SKM-1 (cell line): ENCODE data around the gene SERPINE1.
A peak's percentile ranks its signal among the peaks of the same experiment; 100 is the strongest.

Source experiments
- DNase-seq: peaks from one replicate; lab custom pipeline; 2025; ENCODE audit not compliant: unreplicated experiment; lab: John Stamatoyannopoulos, UW

SERPINE1 gene

DNA sequence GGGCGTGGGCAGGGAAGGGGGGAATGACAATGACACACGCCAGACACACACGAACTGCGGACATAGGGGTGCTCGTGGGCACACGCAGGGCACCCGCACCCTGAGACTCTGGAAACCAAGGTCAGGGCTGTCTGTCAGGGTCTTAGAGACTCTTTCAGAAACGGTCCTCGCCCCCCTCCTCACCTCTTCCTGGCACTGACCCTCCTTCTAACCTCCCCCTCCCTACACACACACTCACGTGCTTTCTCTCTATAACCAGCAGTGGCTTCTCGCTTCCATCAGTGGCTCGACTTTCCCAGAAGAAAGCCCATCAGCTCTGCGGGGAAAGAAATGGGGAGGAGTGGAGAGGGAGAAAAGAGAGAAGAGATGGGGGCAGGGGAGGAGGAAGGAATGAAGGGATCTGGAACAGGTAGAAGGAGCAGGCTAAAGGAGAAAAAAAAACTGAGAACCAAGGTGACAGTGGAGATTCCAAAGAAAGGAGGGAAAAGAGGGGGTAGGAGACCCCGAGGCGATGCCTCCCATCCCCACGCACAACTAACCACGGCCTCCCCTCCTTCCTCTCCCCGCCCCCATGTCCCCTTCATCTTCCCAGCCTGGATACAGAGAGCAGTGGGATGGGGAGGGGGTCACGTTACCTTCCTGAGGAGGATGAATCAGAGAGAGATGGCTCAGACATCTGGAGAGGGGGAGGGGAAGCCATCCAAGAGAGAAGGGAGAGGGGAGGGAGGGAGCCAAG is 40.2 kb downstream of the SERPINE1 start:
- DNase-seq, result no peak

DNA sequence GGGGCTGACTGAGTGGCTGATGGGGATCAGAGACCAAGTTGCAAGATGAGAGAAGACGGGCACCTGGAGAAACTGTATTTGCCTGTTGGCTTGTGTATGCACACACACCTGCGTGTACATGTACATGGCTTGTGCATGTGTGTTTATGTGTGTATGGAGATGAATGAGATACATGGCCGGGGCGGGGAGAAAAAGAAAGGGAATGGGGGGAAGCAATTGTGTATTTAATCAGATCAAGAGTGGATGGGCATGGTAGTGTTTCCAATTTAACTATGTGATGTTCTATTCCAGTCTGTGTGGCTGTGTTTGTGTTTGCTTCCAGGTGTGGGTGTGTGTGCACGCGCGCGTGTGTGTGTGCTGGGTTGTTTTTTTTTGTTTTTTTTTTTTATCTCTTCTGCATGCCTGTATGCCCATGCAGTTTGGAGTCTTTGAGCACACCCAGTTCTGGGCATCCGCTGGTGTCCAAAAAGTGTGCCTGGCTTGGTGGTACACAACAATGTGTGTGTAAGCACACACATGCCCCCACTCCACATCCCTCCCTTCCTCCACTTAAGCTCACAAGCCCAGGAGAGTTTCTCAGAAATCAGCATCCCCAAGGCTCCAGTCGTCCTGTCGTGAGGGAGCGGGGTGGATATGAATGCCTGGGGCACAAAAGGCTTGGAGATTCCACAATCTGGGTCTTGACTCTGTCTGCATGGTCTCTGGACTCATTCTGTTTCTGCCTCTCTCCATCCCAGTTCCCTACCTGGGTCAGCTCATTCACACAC is 40.9 kb downstream of the SERPINE1 start:
- no peak for DNase-seq

DNA sequence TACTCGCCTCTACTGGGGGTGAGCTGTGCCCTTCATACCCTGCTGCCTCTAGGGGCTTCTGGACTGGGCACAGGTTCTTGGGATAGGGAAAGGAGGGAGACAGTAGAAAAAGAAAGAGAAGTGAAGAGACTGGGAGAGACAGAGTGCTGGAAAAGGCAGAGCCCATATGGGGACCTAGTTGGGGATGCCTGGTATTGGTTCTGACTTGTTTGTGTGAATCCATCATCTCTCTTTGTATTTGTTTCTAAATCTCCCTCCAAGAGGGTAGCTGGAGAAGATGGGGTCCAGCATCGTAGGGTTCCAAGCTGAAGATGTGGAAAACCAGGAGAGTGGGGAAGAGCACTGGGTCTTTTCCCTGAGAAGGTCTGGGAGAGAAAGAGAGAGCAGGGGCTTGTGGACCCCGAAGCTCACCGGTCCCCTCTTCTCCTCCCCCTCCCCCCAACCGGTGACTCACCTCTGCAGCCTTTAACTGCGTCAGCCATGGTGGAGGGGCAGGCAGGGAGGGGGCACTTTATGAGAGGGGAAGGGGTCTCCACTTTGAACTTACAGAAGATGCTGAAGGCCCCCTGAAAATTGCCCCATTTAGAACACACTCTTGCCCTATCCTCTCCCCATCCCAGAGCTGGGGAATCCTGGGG is 41.6 kb downstream of the SERPINE1 start:
- no peak for DNase-seq

DNA sequence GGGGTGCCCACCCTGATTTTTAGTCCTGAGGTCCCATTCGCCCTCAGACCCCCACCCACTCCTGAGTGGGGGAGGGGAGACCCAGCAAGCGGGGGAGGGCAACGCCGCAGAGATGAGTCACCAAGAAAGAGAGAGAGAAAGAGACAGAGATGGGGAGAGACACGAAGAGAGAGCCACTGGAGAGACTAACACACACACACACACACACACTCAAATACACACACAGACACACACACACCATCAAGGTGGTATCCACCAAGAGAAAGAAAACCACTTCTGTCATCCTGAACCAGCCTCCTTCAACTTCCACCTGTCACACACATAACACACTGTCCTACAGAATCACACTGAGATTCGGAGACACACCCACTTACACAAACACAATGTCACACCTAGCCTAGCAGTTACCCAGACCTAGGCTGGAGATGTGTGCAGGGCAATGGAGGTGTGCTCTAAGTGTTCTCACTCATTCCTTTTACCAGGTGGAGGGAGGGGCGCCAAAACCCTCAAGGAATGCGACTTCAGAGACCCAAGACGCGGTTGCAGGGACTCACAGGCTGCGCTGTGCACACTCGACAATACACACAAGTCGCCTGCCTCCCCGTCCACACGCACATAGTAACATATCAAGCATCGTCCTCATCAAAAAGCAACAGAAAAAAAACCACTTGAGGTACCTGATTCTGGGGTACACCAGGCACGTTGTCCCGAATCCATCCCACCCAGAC is 42.4 kb downstream of the SERPINE1 start:
- no peak for DNase-seq

DNA sequence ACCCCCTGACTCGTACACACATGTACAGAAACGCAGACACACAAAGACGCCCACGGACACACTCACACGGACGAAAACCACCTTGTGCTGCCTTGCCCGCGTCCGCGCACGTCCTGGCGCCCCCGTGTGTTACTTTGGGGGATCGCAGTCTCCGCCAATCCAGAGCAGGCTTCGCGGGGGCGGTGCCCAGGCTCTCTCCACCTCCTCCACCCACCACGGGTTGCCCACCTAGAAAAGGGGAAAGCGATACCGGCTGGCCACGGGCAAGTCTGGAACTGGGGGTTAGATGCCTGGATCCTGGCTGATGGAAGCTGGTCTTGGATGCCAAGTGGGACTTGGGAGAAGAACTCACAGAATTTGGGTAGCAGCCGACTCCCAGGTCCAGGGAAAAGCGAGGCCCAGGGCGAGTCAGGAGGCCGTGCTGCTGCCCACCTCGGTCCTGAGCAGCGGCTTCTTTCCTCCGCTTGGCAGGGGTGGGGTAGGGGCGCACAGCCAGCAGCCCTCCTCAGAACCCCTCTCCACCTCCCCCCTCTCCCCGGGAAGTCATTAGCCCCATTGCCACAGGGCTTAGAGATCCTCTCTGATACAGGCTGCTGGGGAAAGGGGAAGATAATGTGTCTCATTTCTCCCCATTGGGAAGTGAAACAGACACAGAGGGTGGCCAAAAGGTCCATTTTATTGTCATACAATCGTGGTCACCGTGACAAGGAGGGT is 43.1 kb downstream of the SERPINE1 start:
- peak; percentile 52 for DNase-seq

DNA sequence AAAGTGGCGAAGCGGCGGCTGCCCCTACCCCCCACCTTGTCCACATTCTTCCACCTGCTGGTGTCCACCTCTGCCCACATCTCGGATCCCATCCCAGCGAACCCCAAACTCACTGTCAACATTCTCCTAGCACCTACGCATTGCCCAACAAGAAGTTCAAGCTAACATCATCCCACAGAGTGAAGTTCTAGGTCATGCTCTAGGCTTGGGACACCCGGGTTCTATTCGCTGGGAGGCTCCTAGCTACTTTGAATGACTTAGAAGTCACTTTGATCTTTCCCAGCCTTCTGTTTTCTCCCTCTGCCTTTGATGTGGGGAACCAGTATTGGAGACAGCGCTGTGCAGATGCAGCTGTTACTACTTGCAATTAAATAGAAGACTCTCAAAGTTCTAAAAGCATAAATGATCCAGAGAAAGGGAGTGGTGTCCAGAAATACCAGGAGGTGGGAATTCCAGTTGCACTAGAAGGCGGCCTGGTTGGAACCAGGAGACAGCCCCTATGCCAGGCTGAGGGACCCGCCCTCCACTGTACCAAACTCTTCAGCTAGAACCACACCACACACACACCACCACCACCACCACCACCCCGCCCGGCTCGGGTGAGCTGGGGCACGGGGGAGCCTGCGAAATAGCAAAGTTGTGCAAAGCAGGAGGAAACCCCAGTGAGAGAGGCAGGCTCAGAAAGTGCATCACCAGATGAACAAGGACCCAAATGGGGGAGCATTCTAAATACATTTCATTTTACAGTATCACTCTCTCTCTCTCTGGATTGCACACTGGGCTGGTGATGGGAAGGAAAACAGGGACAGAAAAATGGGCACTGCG is 43.9 kb downstream of the SERPINE1 start:
- DNase-seq, result no peak

DNA sequence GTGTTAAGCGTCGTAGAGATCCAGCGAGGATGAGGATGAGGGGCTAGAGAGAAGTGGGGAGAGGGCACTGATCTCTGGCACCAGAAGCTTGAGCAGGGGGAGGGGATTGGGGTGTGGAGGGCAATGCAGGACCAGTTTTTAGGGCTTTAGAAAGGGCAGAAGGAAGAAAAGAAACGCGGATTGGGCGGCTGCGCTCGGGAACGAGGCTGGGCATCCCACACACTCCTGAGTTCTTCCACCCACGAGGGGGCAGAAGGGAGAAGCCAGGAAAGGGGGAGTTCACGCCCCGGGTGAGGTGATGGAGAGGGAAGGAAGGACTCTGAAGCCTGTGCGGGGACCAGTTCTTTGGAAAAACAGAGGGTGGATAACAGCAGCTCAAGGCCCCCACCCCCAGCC is 44.5 kb downstream of the SERPINE1 start:
- no peak for DNase-seq

DNA sequence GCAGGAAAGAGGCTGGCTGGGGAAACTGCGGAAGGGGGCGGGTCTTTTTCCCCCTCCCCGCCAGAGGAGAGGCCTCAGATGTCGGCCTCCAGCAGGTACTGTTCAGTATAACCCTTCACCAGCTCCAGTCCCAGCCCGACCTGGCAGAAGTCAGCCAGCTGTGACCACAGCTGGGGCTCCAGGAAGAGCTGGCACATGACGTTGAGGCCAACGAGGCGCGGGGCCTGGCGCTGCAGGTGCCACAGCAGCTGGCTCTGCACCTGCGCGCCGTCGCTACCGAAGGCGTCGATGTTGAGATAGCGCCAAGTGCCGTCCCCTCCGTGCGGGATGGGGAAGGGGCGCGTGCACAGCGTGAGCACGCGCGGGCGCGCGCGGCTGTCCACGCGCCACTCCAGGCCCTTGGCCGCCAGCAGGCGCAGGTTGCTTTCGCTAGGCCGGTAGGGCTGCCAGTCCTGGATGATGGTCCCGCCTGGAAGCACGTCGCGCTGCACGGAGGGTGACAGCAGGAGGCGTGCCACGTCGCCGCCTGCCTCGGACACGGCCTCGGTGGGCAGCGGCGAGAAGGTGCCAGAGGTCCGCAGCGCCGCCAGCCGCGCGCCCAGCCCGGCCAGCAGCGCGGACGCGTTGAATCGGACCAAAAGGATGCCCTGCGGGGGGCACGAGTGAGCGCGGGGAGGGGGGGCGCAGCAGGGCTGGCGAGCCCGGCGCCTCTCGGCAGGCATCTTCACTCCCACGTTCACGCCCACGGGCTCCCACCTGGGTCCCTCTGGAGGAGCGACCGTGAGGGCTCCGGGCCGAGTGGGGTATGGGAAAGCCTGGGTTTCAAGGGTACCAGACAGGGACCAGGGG is 45.3 kb downstream of the SERPINE1 start:
- DNase-seq, result no peak

DNA sequence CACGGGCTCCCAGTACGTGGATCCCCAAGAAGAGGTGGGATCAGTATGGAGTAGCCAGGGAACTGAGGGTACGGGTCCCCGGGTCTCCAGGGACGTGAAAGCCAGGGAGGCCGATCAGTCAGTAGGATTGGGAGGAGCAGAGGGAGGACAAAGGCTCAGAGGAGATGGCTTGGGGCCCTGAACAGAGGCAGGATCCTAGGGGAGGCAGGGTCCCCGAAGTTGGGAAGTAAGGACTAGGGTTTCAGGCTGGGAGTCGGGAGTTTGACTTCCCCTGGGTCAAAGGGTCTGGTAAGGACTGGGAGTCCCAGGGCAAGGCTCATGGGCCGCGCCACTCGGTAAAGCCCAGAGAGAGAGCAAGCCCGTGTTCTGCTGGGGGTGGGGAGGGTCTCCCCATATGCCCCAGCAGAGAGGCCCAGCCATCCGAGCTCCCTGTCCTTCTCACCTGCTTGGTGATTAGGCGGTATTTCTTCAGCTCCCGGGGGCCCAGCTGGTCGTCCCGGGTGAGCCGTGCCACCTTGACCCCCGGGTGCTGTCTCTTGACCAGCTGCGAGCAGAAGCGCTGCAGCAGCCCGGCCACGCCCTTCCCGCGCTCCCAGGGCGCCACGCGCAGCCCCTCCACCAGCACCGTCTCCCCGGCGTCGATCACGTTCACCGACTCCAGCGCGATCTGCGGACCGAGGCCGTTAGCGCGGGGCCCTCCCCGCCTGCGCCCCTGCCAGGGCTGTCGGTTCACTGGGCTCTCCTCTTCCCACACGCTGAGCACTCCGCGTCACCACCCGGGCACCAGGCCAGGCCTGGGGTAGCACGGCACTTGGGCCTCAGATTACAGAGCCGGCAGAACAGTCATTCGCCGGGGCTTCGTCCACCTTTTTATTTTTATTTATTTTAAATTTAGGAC is 46.2 kb downstream of the SERPINE1 start:
- no peak for DNase-seq

DNA sequence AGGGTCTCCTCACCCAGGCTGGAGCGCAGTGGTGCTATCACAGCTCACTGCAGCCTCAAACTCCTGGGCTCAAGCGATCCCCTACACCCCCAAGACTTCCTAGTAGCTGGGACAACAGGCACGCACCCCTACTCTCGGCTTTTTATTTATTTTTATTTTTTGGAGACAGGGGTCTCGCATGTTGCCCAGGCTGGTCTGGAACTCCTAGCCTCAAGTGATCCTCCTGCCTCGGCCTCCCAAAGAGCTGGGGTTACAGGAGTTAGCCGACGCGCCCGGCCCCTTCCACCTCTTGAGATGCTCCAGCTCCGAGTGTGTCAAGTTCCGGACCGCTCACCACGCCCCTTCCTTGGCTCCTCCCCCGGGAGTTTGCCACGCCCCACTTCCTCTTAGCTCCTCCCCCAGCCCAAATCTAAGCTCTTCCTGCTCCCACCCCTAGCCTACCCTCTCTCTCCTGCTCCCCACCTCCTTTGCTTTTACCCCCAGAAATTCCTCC is 46.9 kb downstream of the SERPINE1 start:
- no peak for DNase-seq

DNA sequence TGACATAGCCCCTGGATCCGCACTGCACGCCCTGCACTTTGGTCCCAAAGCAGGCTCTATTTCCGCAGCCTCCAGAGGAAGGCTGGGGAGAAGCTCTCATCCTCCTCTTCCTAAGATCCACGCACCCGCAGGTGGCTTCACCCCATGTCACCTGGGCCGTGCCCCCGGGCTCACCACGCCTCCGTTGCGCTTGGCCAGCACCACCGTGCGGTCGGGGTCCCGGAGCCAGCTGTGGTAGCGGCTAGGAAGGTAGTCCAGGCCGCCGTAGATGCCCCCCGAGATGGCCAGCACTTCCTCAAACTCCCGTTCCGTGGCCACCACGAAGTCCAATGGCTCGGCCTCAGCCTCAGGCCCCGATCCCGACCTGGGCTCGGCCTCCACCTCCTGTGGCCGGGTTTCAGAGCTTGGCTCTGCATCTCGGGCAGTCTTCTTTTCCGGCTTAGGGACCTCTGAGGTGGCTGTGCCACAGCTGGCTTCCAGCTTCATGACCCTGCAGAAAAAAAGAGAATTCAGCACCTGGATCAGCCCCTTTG is 47.5 kb downstream of the SERPINE1 start:
- DNase-seq, result no peak

DNA sequence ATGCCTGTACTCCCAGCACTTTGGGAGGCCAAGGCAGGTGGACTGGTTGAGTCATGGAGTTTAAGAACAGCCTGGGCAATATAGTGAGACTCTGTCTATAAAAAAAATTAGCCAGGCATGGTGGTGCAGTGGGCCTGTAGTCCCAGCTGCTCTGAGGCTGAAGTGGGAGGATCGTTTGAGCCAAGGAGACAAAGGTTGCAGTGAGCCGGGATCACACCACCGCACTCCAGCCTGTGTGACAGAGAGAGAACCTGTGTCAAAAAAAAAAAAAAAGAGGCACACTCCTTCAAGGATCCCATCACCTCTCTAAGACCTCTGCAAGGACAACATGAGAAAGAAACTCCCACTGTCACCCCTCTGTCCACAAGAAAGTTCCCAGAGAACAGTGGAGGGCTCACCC is 48.8 kb downstream of the SERPINE1 start:
- no peak for DNase-seq

DNA sequence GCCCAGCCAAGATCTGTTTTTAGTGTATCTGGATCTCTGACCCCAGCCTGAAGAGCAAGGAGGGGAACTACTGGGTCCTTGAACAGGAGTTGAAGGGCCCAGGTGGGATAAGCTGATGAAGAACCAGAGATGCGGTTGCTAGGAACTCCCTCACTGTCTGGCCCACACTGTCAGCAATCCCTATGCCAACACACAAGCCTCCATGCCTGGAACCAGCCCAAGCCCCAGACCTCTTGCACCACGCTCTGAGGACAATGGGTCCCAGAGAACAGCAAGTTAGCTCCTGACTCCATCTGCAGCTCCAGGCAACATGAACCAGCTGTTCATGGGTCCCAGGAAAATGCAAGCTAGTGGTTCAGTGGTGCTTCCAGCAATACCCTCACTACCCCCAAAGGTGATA is 50.7 kb downstream of the SERPINE1 start:
- no peak for DNase-seq

DNA sequence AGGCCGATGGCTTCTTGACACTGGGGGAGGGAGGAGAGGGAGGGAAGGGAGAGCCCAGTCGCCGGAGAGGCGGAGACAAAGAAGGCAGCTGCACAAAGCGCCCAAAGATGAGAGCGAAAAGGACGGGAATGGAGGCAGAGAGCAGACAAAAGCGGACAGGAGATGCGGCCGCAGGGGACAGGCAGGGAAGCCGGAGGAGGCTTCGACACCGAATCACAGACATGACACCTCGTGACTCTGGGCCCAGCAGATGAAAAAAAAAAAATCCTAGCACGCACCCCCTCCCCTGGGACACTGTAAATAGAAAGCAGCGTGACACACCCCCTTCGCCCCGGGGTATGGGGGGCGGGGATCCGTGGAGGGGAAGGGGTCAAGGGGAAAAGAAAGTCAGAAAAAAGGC is 52.2 kb downstream of the SERPINE1 start:
- DNase-seq, result no peak

DNA sequence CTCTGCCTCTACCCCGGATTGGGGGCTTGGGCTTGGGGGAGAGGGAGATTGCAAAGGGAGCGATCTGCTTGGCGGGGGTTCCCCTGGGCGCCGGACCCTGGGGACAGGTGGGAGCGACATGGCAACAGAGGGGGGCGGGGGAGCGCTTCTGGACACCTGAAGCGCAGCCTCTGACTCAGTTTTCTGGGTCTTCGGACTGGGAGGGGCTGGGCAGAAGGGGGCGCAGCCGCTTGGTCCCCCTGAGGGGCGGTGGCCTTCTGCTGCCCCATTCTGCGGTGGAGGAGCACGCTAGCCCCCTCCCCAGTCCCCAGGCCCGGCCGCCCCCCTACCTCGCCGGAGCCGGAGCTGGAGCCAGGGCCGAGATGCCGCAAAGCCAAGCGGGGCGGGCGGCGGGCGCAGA is 52.8 kb downstream of the SERPINE1 start:
- no peak for DNase-seq

DNA sequence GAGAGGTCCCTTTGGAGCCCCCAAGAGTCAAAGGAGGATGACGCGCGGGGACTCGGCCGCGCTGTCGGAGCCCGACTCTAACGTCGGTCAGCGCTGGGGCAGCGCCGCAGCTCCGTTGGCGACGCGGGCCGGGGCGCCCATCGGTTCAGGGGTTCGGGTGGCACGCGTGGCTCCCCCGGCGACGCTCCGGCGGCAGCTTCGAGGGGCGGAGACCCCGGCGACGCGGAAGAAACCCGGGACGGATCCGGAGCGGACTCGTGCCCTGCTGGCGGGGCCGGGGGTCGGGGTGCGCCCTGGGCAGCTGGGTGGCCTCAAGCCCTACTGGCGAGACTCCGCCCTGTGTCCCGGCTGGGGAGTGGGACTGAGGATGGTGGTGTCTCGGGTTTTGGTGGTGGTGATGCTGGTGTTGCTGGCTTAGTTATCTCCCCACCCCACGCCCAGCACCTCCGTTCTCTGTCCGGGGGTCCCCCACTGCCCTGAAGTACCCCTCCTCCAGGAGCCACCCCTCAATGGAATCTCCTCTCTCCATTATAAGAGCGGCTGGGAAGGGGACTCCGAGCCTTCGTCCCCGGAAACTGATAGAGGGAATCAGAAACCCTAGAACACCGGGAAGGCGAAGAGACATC is 53.3 kb downstream of the SERPINE1 start, which contains the start of gene NAT16:
Gene NAT16 (minus strand): TSS at position 164 of the 626 bp plus-strand sequence. CDS start 5,486 bp downstream, outside the sequence.
- DNase-seq, result no peak

DNA sequence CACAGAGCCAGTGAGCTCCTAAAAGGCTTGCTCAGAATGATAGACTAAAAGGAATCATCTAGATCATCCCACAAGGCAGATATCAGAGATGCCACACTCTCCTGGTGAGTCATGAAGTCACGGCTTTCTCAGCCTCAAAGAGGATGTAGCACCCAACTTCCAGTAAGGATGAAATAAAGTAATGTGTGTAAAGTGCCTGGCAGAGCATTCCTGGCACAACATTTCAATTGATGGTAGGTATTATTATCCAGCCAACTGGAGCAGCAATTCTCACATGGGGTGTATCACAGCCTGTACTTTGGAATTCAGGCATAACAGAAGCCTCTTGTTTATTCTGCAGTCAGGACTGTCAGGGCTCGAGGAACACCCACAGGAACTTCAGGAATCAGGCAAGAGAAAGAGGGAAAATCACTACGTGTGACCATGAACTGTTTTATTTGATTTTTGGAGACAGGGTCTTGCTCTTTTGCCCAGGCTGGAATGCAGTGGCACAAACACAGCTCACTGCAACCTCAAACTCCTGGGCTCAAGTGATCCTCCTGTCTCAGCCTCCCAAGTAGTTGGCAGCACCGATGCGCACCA is 58.4 kb downstream of the SERPINE1 start:
- DNase-seq, result no peak
